ENCODE data around the gene FAM47E. TPM values are rescaled to one million over a fixed set of nuclear protein-coding genes. Genes with fewer than 3 reads are reported as not detected.
A peak's percentile ranks its signal among the peaks of the same experiment; 100 is the strongest.

Gene FAM47E
- total RNA-seq, 1 donor from 2014 or later, result 1.6 TPM

- TF ChIP-seq CTCF (conservative IDR thresholded peaks at IDR 0.05), result no peak
- H3K4me1 Mint-ChIP-seq, result peaks cover 6% of the 10 kb centered on the region
- peaks cover 5% of the 10 kb centered on the region for H3K36me3 Mint-ChIP-seq (ENCODE audit: low read depth)
- H3K4me3 Mint-ChIP-seq, result no peak overlapping the region
- DNase-seq (ENCODE audit: low read depth, low spot score), result no peak
- H3K27ac Mint-ChIP-seq (ENCODE audit: unreplicated experiment), result no peak overlapping the region
- peaks cover 11% of the 10 kb centered on the region for H3K9me3 Mint-ChIP-seq
- H3K27me3 Mint-ChIP-seq (ENCODE audit: low read depth), result peaks cover 16% of the 10 kb centered on the region
Measured at GRCh38 chr4:76301775-76302162, 50.2 kb downstream of the FAM47E start.

DNA sequence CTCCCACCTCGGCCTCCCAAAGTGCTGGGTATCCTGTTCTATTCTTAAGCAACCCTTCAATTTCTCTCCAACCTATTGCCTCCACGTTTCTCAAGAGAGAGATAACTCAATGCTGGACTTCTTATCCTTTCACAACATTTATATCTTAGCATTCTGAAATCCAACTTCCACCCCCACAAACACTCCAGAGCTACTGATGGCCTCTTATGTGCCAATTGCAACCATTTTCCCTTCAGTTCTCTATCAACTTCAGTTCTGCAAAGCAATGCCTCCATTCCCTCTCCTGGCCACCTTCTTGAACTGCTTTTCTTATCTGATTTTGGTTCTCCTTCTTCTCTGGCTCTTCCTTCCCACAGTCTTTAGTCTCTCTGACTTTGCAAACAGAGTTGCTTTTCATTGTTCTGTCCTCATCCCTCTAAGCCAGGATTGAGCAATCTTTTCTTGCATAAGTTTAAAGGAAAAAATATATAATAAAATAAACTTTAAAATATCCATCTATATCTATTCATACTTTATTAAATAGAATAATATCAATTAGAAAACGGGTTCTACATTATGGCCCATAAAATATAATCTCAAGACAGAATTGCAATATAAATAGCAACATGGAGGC lies 51.4 kb downstream of the FAM47E start:
- Mint-ChIP-seq H3K4me3 (no peak overlapping the region), H3K27me3 (ENCODE audit: low read depth) (peaks cover 24% of the 10 kb centered on the region), H3K4me1 (peaks cover 6% of the 10 kb centered on the region), H3K27ac (ENCODE audit: unreplicated experiment) (no peak overlapping the region), H3K9me3 (peaks cover 5% of the 10 kb centered on the region), H3K36me3 (ENCODE audit: low read depth) (peaks cover 5% of the 10 kb centered on the region)
- no peak for TF ChIP-seq CTCF (conservative IDR thresholded peaks at IDR 0.05)
- no peak for DNase-seq (ENCODE audit: low read depth, low spot score)

- H3K4me1 Mint-ChIP-seq, result peaks cover 6% of the 10 kb centered on the region
- DNase-seq (ENCODE audit: low read depth, low spot score), result no peak
- peaks cover 42% of the 10 kb centered on the region for H3K27me3 Mint-ChIP-seq (ENCODE audit: low read depth)
- H3K9me3 Mint-ChIP-seq, result no peaks in the 10 kb centered on the region
- H3K36me3 Mint-ChIP-seq (ENCODE audit: low read depth), result no peaks in the 10 kb centered on the region
- no peak for TF ChIP-seq CTCF (conservative IDR thresholded peaks at IDR 0.05)
- no peak overlapping the region for H3K27ac Mint-ChIP-seq (ENCODE audit: unreplicated experiment)
- peak overlapping the region; percentile 88 for H3K4me3 Mint-ChIP-seq
Measured at GRCh38 chr4:76305033-76305687, 53.6 kb downstream of the FAM47E start.

GRCh38 chr4:76305971-76306881 lies 54.7 kb downstream of the FAM47E start, which contains the start of gene STBD1:
Gene STBD1 (plus strand): TSS chr4:76306733. CDS start chr4:76306770, 37 bp downstream.
- Mint-ChIP-seq H3K36me3 (ENCODE audit: low read depth) (no peaks in the 10 kb centered on the region), H3K4me1 (peaks cover 6% of the 10 kb centered on the region), H3K9me3 (no peaks in the 10 kb centered on the region), H3K4me3 (peak within 1 kb of the TSS; percentile 88), H3K27ac (ENCODE audit: unreplicated experiment) (no peak within 1 kb of the TSS), H3K27me3 (ENCODE audit: low read depth) (peaks cover 49% of the 10 kb centered on the region)
- peak; percentile 57 for DNase-seq (ENCODE audit: low read depth, low spot score)
- TF ChIP-seq CTCF (conservative IDR thresholded peaks at IDR 0.05), result peak; percentile 18

- no peak overlapping the region for H3K27ac Mint-ChIP-seq (ENCODE audit: unreplicated experiment)
- peaks cover 51% of the 10 kb centered on the region for H3K27me3 Mint-ChIP-seq (ENCODE audit: low read depth)
- peak; percentile 34 for TF ChIP-seq CTCF (conservative IDR thresholded peaks at IDR 0.05)
- peak overlapping the region; percentile 88 for H3K4me3 Mint-ChIP-seq
- peaks cover 6% of the 10 kb centered on the region for H3K4me1 Mint-ChIP-seq
- H3K36me3 Mint-ChIP-seq (ENCODE audit: low read depth), result no peaks in the 10 kb centered on the region
- no peaks in the 10 kb centered on the region for H3K9me3 Mint-ChIP-seq
- peak; percentile 41 for DNase-seq (ENCODE audit: low read depth, low spot score)
Measured at GRCh38 chr4:76306882-76307659, 55.5 kb downstream of the FAM47E start.

All from neural crest cell (in vitro differentiated cells).